PFSK-1 (cell line): ENCODE data around the gene CFHR1.

Experiments used
- FOXP2 ChIP-seq: optimal IDR thresholded peaks from 2 replicates; pipeline ENCODE3; 2011; ENCODE audit warnings: borderline replicate concordance, control low read depth, inconsistent platforms; ENCODE audit not compliant: insufficient read depth; ENCODE audit errors: extremely low read length, extremely low read depth
- POLR2AphosphoS5 ChIP-seq: IDR thresholded peaks from 2 replicates; pipeline ENCODE4 v1.6.1; 2012; ENCODE audit warnings: low read depth, mild to moderate bottlenecking, control low read depth, low read length, moderate library complexity
- SIN3A ChIP-seq: IDR thresholded peaks from 2 replicates; pipeline ENCODE4 v1.6.1; 2012; ENCODE audit warnings: mild to moderate bottlenecking, low read length, moderate library complexity, borderline replicate concordance; ENCODE audit not compliant: insufficient read depth
- TAF1 ChIP-seq: IDR thresholded peaks from 2 replicates; pipeline ENCODE4 v1.6.1; 2012; ENCODE audit warnings: low read length, control low read depth, borderline replicate concordance; ENCODE audit not compliant: insufficient read depth
- TF ChIP-seq, protein P1 (sequence below), 2 experiments: IDR thresholded peaks; 2 replicates each; pipeline versions ENCODE4 v1.6.1 to v1.8.0; 2011 to 2012; ENCODE audit warnings: low read depth in 2 of 2, low read length in 2 of 2, control low read depth in 1 of 2, inconsistent platforms in 1 of 2, mild to moderate bottlenecking in 1 of 2, moderate library complexity in 1 of 2; ENCODE audit not compliant: insufficient read depth in 1 of 2

The CFHR1 gene

DNA sequence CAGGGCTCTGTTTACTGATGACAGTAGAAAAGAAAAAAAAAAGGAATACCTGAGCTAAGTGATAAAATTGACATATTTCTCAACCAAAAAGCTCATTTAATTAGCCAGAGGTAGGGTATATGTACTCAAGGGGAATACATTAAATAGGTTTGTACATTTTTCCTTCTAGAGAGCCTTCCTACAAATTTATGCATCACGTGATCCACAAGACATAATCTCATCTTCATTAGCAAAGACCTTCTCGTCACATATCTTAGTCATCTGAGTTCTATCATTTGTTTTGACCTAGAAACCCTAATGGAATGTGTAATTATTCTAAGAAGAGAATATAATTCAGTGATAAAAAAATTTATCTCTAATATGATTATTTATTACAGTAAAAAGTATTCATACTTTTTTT lies 37.7 kb downstream of the CFHR1 start:
- TF ChIP-seq FOXP2 (no peak), SIN3A (no peak), TAF1 (no peak), POLR2AphosphoS5 (no peak)
- TF ChIP-seq, protein P1, sequence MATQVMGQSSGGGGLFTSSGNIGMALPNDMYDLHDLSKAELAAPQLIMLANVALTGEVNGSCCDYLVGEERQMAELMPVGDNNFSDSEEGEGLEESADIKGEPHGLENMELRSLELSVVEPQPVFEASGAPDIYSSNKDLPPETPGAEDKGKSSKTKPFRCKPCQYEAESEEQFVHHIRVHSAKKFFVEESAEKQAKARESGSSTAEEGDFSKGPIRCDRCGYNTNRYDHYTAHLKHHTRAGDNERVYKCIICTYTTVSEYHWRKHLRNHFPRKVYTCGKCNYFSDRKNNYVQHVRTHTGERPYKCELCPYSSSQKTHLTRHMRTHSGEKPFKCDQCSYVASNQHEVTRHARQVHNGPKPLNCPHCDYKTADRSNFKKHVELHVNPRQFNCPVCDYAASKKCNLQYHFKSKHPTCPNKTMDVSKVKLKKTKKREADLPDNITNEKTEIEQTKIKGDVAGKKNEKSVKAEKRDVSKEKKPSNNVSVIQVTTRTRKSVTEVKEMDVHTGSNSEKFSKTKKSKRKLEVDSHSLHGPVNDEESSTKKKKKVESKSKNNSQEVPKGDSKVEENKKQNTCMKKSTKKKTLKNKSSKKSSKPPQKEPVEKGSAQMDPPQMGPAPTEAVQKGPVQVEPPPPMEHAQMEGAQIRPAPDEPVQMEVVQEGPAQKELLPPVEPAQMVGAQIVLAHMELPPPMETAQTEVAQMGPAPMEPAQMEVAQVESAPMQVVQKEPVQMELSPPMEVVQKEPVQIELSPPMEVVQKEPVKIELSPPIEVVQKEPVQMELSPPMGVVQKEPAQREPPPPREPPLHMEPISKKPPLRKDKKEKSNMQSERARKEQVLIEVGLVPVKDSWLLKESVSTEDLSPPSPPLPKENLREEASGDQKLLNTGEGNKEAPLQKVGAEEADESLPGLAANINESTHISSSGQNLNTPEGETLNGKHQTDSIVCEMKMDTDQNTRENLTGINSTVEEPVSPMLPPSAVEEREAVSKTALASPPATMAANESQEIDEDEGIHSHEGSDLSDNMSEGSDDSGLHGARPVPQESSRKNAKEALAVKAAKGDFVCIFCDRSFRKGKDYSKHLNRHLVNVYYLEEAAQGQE (IDR thresholded peaks at IDR 0.05; ENCODE audit: insufficient read depth in 1 of 2, low read depth in 2 of 2, low read length in 2 of 2): no peak

DNA sequence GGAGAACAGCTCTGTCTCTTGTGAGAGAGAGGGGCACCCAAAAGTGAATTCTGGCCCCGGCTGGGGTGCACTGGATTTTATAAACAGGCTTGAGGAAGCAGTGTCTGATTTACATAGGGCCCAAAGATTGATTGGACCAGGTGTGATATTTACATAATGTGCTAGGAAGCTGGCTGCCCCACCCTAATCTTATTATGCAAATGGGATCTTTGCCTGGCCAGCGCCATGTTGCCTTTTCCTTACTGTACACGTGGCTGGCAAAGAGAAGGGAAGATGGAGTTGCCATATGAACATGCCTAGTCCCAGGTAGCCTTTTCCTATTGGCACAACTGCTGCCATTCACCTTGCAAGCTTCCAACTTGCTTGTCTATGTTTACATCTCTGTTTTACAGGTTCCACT lies 39.3 kb downstream of the CFHR1 start:
- no peak for TF ChIP-seq POLR2AphosphoS5
- TF ChIP-seq, protein P1 (IDR thresholded peaks at IDR 0.05; ENCODE audit: insufficient read depth in 1 of 2, low read depth in 2 of 2, low read length in 2 of 2): no peak
- TF ChIP-seq TAF1: no peak
- no peak for TF ChIP-seq FOXP2
- TF ChIP-seq SIN3A: no peak

DNA sequence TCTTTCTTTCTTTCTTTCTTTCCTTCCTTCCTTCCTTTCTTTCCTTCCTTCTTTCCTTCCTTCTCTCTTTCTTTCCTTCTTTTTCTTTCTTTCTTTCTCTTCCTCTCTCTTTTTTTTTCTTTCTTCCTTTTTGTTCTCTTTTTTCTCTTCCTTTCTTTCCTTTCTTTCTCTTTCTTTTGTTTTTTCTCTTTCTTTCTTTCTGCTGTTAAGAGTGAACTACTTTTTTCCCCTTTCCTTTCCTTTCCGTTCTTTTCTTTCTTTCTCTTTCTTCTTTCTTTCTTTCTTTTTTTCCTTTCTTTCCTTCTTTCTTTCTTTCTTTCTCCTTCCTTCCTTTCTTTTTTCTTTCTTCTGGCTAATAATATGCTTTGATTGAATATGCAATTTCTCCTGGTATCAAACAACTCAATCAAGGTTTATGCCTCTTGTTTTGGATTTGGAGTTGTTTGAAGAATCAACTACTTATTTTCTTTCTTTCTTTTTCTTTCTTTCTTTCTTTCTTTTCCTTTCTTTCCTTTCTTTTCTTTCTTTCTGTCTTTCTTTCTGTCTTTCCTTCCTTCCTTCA lies 40.9 kb downstream of the CFHR1 start:
- TF ChIP-seq TAF1 (no peak), SIN3A (no peak), FOXP2 (no peak), POLR2AphosphoS5 (no peak)
- TF ChIP-seq, protein P1 (IDR thresholded peaks at IDR 0.05; ENCODE audit: insufficient read depth in 1 of 2, low read depth in 2 of 2, low read length in 2 of 2): no peak

DNA sequence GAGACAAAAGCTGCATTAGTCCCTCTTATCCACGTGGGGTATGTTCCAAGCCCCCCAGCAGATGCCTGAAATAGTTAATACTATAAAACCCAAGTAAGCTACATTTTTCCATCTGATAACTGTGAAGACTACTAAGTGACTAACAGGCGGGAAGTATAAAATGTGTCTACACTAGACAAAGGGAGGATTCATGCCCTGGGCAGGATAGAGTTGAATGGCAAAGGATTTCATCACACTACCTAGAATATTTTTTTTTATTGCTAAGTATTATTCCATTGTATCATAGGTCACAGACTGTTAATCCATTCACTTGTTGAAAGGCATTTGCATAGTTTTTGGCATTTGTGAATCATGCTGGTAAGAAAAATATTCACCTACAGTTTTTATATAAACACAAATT lies 41.9 kb downstream of the CFHR1 start:
- TF ChIP-seq FOXP2: no peak
- TF ChIP-seq POLR2AphosphoS5: no peak
- TF ChIP-seq, protein P1 (IDR thresholded peaks at IDR 0.05; ENCODE audit: insufficient read depth in 1 of 2, low read depth in 2 of 2, low read length in 2 of 2): no peak
- TF ChIP-seq TAF1: no peak
- no peak for TF ChIP-seq SIN3A

DNA sequence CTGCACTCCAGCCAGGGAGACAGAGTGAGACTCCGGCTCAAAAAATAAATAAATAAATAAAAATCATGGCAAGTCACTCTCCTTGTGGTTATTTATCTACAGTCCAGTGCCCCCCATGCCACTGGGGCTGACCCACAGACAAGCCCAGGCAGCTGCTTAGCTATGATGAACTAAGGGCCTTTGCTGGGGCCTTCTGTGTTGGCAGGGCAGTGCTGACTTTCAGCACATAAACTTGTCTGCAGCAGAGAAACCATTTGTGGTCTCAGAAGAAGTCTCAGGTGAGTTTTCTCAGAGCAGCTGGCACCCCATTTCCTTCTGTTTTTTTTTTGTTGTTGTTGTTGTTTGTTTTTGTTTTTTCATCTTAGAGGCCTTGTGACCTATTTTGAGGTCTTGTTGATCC lies 47.4 kb downstream of the CFHR1 start:
- TF ChIP-seq, protein P1 (IDR thresholded peaks at IDR 0.05; ENCODE audit: insufficient read depth in 1 of 2, low read depth in 2 of 2, low read length in 2 of 2): no peak
- TF ChIP-seq FOXP2: no peak
- TF ChIP-seq POLR2AphosphoS5: no peak
- TF ChIP-seq TAF1: no peak
- no peak for TF ChIP-seq SIN3A
